ENCODE measurements around the gene PPP4C. TPM values are rescaled to one million over a fixed set of nuclear protein-coding genes. Genes with fewer than 3 reads are reported as not detected.
A peak's percentile ranks its signal among the peaks of the same experiment; 100 is the strongest.

PPP4C gene
- total and polyA plus RNA-seq, 2 donors from 2014 or later: 78.8 to 107 TPM

GRCh38 chr16:30065102-30065942 is 10.5 kb upstream of the PPP4C start, which contains the start of gene ALDOA:
Gene ALDOA, plus strand, starts transcription at chr16:30065760. Its CDS starts 1,138 bp downstream, at chr16:30066898.
- Histone ChIP-seq H3K9me3 (ENCODE audit: control insufficient read depth in 2 of 3, insufficient read depth in 1 of 3, low read length in 3 of 3) (no peaks in the 10 kb centered on the region), H3K9ac (ENCODE audit: low read length in 3 of 3) (peak within 1 kb of the TSS; percentile 67 to 97 (median 95)), H3K4me1 (ENCODE audit: control insufficient read depth in 2 of 3, insufficient read depth in 2 of 3, low read depth in 1 of 3, low read length in 3 of 3) (peaks cover 0 to 42% (median 18%) of the 10 kb centered on the region in 3 donors), H3K4me3 (ENCODE audit: low read length in 3 of 3) (peak within 1 kb of the TSS; percentile 64 to 91 (median 81)), H3K27ac (ENCODE audit: low read depth in 2 of 2, low read length in 2 of 2) (peak within 1 kb of the TSS; percentile 99), H3K27me3 (ENCODE audit: control insufficient read depth, insufficient read depth, low read length) (no peaks in the 10 kb centered on the region), H3K36me3 (ENCODE audit: control insufficient read depth in 2 of 3, insufficient read depth in 3 of 3, low read length in 3 of 3) (peaks cover 8 to 35% (median 26%) of the 10 kb centered on the region in 3 donors)
- intact Hi-C loops (cut with DNase I): no loop called here
- peak; percentile 24 for TF ChIP-seq CTCF (IDR thresholded peaks at IDR 0.05; ENCODE audit: borderline replicate concordance, extremely low read depth, insufficient read depth)
- peak; percentile 19 for FAIRE-seq
- peak; percentile 98 to 100 (median 98) for DNase-seq

DNA sequence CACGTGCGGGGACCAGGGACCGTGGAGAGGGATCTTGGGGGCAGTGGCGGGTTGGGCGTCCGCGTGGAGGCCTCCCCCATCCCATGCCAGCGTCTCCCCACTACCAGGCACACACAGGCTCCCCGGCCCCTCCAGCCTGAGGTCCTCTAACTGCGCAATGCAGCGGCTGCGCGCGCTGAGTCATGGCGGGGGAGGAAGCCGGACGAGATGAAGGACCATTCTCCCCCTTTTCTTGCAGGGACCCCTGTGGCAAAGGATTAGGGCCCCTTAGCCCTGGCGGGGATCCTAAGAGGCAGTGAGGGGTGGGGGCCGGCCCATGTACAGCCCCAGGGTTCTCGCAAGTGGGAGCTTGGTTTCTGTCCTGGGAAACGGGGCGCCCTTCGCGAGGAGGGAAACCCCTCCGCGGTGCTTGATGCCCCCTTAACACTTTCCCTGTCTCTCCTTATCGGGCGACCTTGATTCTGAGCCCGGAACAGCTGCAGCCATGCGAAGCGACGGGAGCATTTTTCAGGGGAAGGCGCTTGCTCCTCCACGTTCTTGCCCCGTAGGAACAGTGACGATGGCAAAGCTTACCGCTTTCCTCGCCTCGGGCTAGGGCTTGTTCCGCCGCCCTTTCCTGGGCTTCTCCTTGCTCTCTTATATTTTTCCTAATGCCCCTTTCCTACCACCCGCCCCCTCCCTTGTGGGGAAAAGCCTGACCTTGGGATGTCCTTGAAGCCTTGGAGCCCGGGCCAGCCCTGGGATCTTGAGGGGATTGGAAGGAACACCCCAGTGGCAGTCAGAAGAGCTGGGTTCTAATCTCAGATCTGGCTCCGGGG is 9.6 kb upstream of the PPP4C start:
- H3K36me3 ChIP-seq (ENCODE audit: control insufficient read depth in 2 of 3, insufficient read depth in 3 of 3, low read length in 3 of 3): peaks cover 11 to 43% (median 30%) of the 10 kb centered on the region in 3 donors
- peak overlapping the region; percentile 99 for H3K27ac ChIP-seq (ENCODE audit: low read depth in 2 of 2, low read length in 2 of 2)
- H3K27me3 ChIP-seq (ENCODE audit: control insufficient read depth, insufficient read depth, low read length): no peaks in the 10 kb centered on the region
- FAIRE-seq (no peak), DNase-seq (peak in 4 of 5 donors; percentile 40 to 66 (median 50))
- peak overlapping the region; percentile 64 to 91 (median 79) for H3K4me3 ChIP-seq (ENCODE audit: low read length in 3 of 3)
- no peak for TF ChIP-seq CTCF (IDR thresholded peaks at IDR 0.05; ENCODE audit: borderline replicate concordance, extremely low read depth, insufficient read depth)
- peak overlapping the region; percentile 67 to 97 (median 95) for H3K9ac ChIP-seq (ENCODE audit: low read length in 3 of 3)
- H3K9me3 ChIP-seq (ENCODE audit: control insufficient read depth in 2 of 3, insufficient read depth in 1 of 3, low read length in 3 of 3): no peaks in the 10 kb centered on the region
- intact Hi-C loops (cut with DNase I): no loop called here
- H3K4me1 ChIP-seq (ENCODE audit: control insufficient read depth in 2 of 3, insufficient read depth in 2 of 3, low read depth in 1 of 3, low read length in 3 of 3): peaks cover 0 to 42% (median 18%) of the 10 kb centered on the region in 3 donors

- intact Hi-C loops (cut with DNase I): no loop called here
- TF ChIP-seq CTCF (IDR thresholded peaks at IDR 0.05; ENCODE audit: borderline replicate concordance, extremely low read depth, insufficient read depth): no peak
These were observed 8.8 kb upstream of the PPP4C start for GRCh38 chr16:30066761-30067583.

More at GRCh38 chr16:30066761-30067583, 8.8 kb upstream of the PPP4C start:
- DNase-seq (no peak), FAIRE-seq (no peak)
- Histone ChIP-seq H3K9me3 (ENCODE audit: control insufficient read depth in 2 of 3, insufficient read depth in 1 of 3, low read length in 3 of 3) (no peaks in the 10 kb centered on the region), H3K4me3 (ENCODE audit: low read length in 3 of 3) (peak overlapping the region; percentile 64 to 91 (median 79)), H3K4me1 (ENCODE audit: control insufficient read depth in 2 of 3, insufficient read depth in 2 of 3, low read depth in 1 of 3, low read length in 3 of 3) (peaks cover 0 to 42% (median 18%) of the 10 kb centered on the region in 3 donors), H3K36me3 (ENCODE audit: control insufficient read depth in 2 of 3, insufficient read depth in 3 of 3, low read length in 3 of 3) (peaks cover 11 to 51% (median 34%) of the 10 kb centered on the region in 3 donors), H3K27ac (ENCODE audit: low read depth in 2 of 2, low read length in 2 of 2) (peak overlapping the region; percentile 99), H3K9ac (ENCODE audit: low read length in 3 of 3) (peak overlapping the region; percentile 26 to 97 (median 95)), H3K27me3 (ENCODE audit: control insufficient read depth, insufficient read depth, low read length) (no peaks in the 10 kb centered on the region)

Data from kidney (tissue), 14 donors.